Nephron progenitor cell (in vitro differentiated cells): ENCODE measurements around the gene PDCD1LG2.
"Not testable (repeated sequence)": the region's sequence is repeated elsewhere in the genome, so short reads cannot be mapped to it uniquely, and the experiment has no call there.

Experiments used
- DNase-seq: peaks from one replicate; pipeline ENCODE4 v3.0.0; 2021
- H3K27ac Mint-ChIP-seq: 2 replicates; pipeline ENCODE4 v1.8.0; 2021; ENCODE audit warnings: mild to moderate bottlenecking, moderate library complexity, mixed read lengths
- H3K27me3 Mint-ChIP-seq: 2 replicates; pipeline ENCODE4 v1.8.0; 2021; ENCODE audit warnings: mild to moderate bottlenecking, low read depth, mixed read lengths; ENCODE audit not compliant: poor library complexity
- H3K36me3 Mint-ChIP-seq: 2 replicates; pipeline ENCODE4 v1.8.0; 2021; ENCODE audit warnings: low read depth, mixed read lengths
- H3K4me1 Mint-ChIP-seq: 2 replicates; pipeline ENCODE4 v1.8.0; 2021; ENCODE audit warnings: mixed read lengths
- H3K4me3 Mint-ChIP-seq: 2 replicates; pipeline ENCODE4 v1.8.0; 2021; ENCODE audit warnings: mild to moderate bottlenecking, moderate library complexity, mixed read lengths
- H3K9me3 Mint-ChIP-seq: 2 replicates; pipeline ENCODE4 v1.8.0; 2021; ENCODE audit warnings: mild to moderate bottlenecking, moderate library complexity, mixed read lengths
- CTCF ChIP-seq: fragments of 200-600 bp; sonication (generic); IDR thresholded peaks from 2 replicates; pipeline ENCODE4 v1.5.0; 2021; ENCODE audit warnings: antibody characterized with exemption

Gene PDCD1LG2

GRCh38 chr9:5578698-5579085, 68.4 kb downstream of the PDCD1LG2 start:
- Mint-ChIP-seq H3K4me3 (no peak overlapping the region), H3K4me1 (no peaks in the 10 kb centered on the region), H3K27ac (no peak overlapping the region)

GRCh38 chr9:5579881-5580280, 69.5 kb downstream of the PDCD1LG2 start:
- H3K4me1 Mint-ChIP-seq, result no peaks in the 10 kb centered on the region
- H3K36me3 Mint-ChIP-seq, result no peaks in the 10 kb centered on the region
- peaks cover 6% of the 10 kb centered on the region for H3K27me3 Mint-ChIP-seq
- no peak overlapping the region for H3K27ac Mint-ChIP-seq
- H3K9me3 Mint-ChIP-seq, result no peaks in the 10 kb centered on the region
- no peak for TF ChIP-seq CTCF
- DNase-seq, result no peak
- no peak overlapping the region for H3K4me3 Mint-ChIP-seq

More at GRCh38 chr9:5578698-5579085, 68.4 kb downstream of the PDCD1LG2 start:
- no peak for TF ChIP-seq CTCF
- no peaks in the 10 kb centered on the region for H3K36me3 Mint-ChIP-seq
- no peaks in the 10 kb centered on the region for H3K9me3 Mint-ChIP-seq
- peaks cover 6% of the 10 kb centered on the region for H3K27me3 Mint-ChIP-seq
- no peak for DNase-seq

- H3K27me3 Mint-ChIP-seq, result peaks cover 6% of the 10 kb centered on the region
- H3K9me3 Mint-ChIP-seq, result no peaks in the 10 kb centered on the region
- H3K4me1 Mint-ChIP-seq, result no peaks in the 10 kb centered on the region
- no peak overlapping the region for H3K4me3 Mint-ChIP-seq
- no peak overlapping the region for H3K27ac Mint-ChIP-seq
- no peak for TF ChIP-seq CTCF
- no peak for DNase-seq
- no peaks in the 10 kb centered on the region for H3K36me3 Mint-ChIP-seq
Observed at GRCh38 chr9:5580650-5581049, 70.3 kb downstream of the PDCD1LG2 start.

- H3K4me3 Mint-ChIP-seq, H3K27me3 Mint-ChIP-seq, H3K9me3 Mint-ChIP-seq, DNase-seq, H3K36me3 Mint-ChIP-seq, H3K4me1 Mint-ChIP-seq: not testable (repeated sequence)
- H3K27ac Mint-ChIP-seq, result peak overlapping the region; percentile 34
Observed at GRCh38 chr9:5581706-5582105, 71.4 kb downstream of the PDCD1LG2 start.

- no peaks in the 10 kb centered on the region for H3K36me3 Mint-ChIP-seq
- no peak overlapping the region for H3K27ac Mint-ChIP-seq
- no peak for TF ChIP-seq CTCF
- H3K27me3 Mint-ChIP-seq, result peaks cover 6% of the 10 kb centered on the region
- H3K4me1 Mint-ChIP-seq, result no peaks in the 10 kb centered on the region
- H3K4me3 Mint-ChIP-seq, result no peak overlapping the region
- H3K9me3 Mint-ChIP-seq, result no peaks in the 10 kb centered on the region
- DNase-seq, result no peak
Observed at GRCh38 chr9:5582835-5583195, 72.5 kb downstream of the PDCD1LG2 start.

GRCh38 chr9:5586391-5586802, 76.1 kb downstream of the PDCD1LG2 start:
- peaks cover 5% of the 10 kb centered on the region for H3K27me3 Mint-ChIP-seq

More at GRCh38 chr9:5586391-5586802, 76.1 kb downstream of the PDCD1LG2 start:
- Mint-ChIP-seq H3K4me1 (no peaks in the 10 kb centered on the region), H3K4me3 (no peak overlapping the region), H3K36me3 (no peaks in the 10 kb centered on the region), H3K27ac (no peak overlapping the region), H3K9me3 (no peaks in the 10 kb centered on the region)
- no peak for TF ChIP-seq CTCF
- no peak for DNase-seq
